Spinal cord (tissue), 10 donors: Measurements from ENCODE around the gene VWA2. TPM values are rescaled to one million over a fixed set of nuclear protein-coding genes. Genes with fewer than 3 reads are reported as not detected.

ENCODE experiments used
- DNase-seq, 6 donors: peaks; one replicate each; pipeline versions ENCODE4 v3.0.0 to v3.0.0-alpha.2; 2013 to 2015; ENCODE audit warnings: low spot score in 6 of 6, low read depth in 4 of 6
- H3K27ac ChIP-seq: one replicate; pipeline ENCODE4 v1.5.1; 2013; ENCODE audit warnings: low read depth, low read length, control low read depth
- H3K27me3 ChIP-seq: one replicate; pipeline ENCODE4 v1.6.1; 2013; ENCODE audit warnings: low read length; ENCODE audit not compliant: control insufficient read depth, insufficient read depth
- H3K36me3 ChIP-seq: one replicate; pipeline ENCODE4 v1.6.1; 2013; ENCODE audit warnings: low read length; ENCODE audit not compliant: control insufficient read depth, insufficient read depth
- H3K4me1 ChIP-seq: one replicate; pipeline ENCODE4 v1.6.1; 2013; ENCODE audit warnings: low read length; ENCODE audit not compliant: control insufficient read depth, insufficient read depth
- H3K4me3 ChIP-seq: one replicate; pipeline ENCODE4 v1.5.1; 2013; ENCODE audit warnings: low read depth, low read length, control low read depth
- H3K9me3 ChIP-seq: one replicate; pipeline ENCODE4 v1.6.1; 2013; ENCODE audit warnings: low read length; ENCODE audit not compliant: control insufficient read depth, insufficient read depth
- WGBS: methylation state at CpG from one replicate; pipeline ENCODE4 v1.1.5; 2013; ENCODE audit warnings: missing lambda C conversion rate; ENCODE audit not compliant: insufficient coverage; 5-methylcytosine and 5-hydroxymethylcytosine counted together
- polyA plus RNA-seq, 2 donors: library from polyadenylated mRNA; unstranded; fragments of 120-200 nt; gene quantifications; one replicate each; pipeline ENCODE4 v1.2.1, GENCODE V29; 2013; ENCODE audit not compliant: insufficient read length in 2 of 2
- total RNA-seq, 2 donors: library from RNA; depleted of rRNA in 1 of 2; stranded (reverse); fragments of 120-200 nt in 1 of 2; fragments of >200 nt in 1 of 2; gene quantifications; one replicate each; pipeline versions ENCODE4 v1.2.3 to v1.2.4, GENCODE V29; 2013 to 2014
- donor health status: healthy.

VWA2 gene
- total and polyA plus RNA-seq, 4 donors: 2.0 to 4.7 (median 3.7) TPM

- no peak overlapping the region for H3K27ac ChIP-seq
- H3K27me3 ChIP-seq: peaks cover 35% of the 10 kb centered on the region
- no peak for DNase-seq
- peaks cover 13% of the 10 kb centered on the region for H3K4me1 ChIP-seq
- 89% methylated on average over 4 of the region's 9 CpGs for WGBS
- H3K9me3 ChIP-seq: no peaks in the 10 kb centered on the region
- no peak overlapping the region for H3K4me3 ChIP-seq
- no peaks in the 10 kb centered on the region for H3K36me3 ChIP-seq
These were observed 4.6 kb downstream of the VWA2 start for GRCh38 chr10:114243661-114244060.

GRCh38 chr10:114244126-114244525, 5.1 kb downstream of the VWA2 start:
- WGBS: 87% methylated on average over 3 of the region's 6 CpGs
- Histone ChIP-seq H3K4me1 (peaks cover 11% of the 10 kb centered on the region), H3K27me3 (peaks cover 30% of the 10 kb centered on the region), H3K36me3 (no peaks in the 10 kb centered on the region), H3K9me3 (no peaks in the 10 kb centered on the region), H3K27ac (no peak overlapping the region), H3K4me3 (no peak overlapping the region)
- no peak for DNase-seq

GRCh38 chr10:114245121-114245791, 6.2 kb downstream of the VWA2 start:
- H3K36me3 ChIP-seq: no peaks in the 10 kb centered on the region
- whole genome bisulfite sequencing: 58% methylated on average over 4 of the region's 9 CpGs

GRCh38 chr10:114246679-114247305, 7.7 kb downstream of the VWA2 start:
- WGBS: 75% methylated on average over 4 of the region's 7 CpGs
- H3K27ac ChIP-seq: no peak overlapping the region
- H3K4me3 ChIP-seq: no peak overlapping the region

More at GRCh38 chr10:114245121-114245791, 6.2 kb downstream of the VWA2 start:
- H3K4me3 ChIP-seq: no peak overlapping the region
- H3K27me3 ChIP-seq: peaks cover 19% of the 10 kb centered on the region
- H3K4me1 ChIP-seq: no peaks in the 10 kb centered on the region
- DNase-seq: no peak
- no peak overlapping the region for H3K27ac ChIP-seq
- no peaks in the 10 kb centered on the region for H3K9me3 ChIP-seq

GRCh38 chr10:114250236-114250635, 11.2 kb downstream of the VWA2 start:
- Histone ChIP-seq H3K36me3 (no peaks in the 10 kb centered on the region), H3K27ac (no peak overlapping the region), H3K4me3 (no peak overlapping the region), H3K9me3 (no peaks in the 10 kb centered on the region), H3K4me1 (peaks cover 3% of the 10 kb centered on the region), H3K27me3 (no peaks in the 10 kb centered on the region)
- DNase-seq: no peak
- WGBS: 91% methylated on average over 4 of the region's 6 CpGs

More at GRCh38 chr10:114246679-114247305, 7.7 kb downstream of the VWA2 start:
- Histone ChIP-seq H3K36me3 (no peaks in the 10 kb centered on the region), H3K4me1 (peaks cover 3% of the 10 kb centered on the region), H3K9me3 (no peaks in the 10 kb centered on the region), H3K27me3 (peaks cover 11% of the 10 kb centered on the region)
- no peak for DNase-seq

- Histone ChIP-seq H3K4me3 (no peak overlapping the region), H3K9me3 (no peaks in the 10 kb centered on the region), H3K4me1 (peaks cover 3% of the 10 kb centered on the region), H3K36me3 (no peaks in the 10 kb centered on the region), H3K27ac (no peak overlapping the region), H3K27me3 (no peaks in the 10 kb centered on the region)
- WGBS: 100% methylated on average over 1 of the region's 1 CpG
- no peak for DNase-seq
These were observed 11.7 kb downstream of the VWA2 start for GRCh38 chr10:114250716-114251115.

GRCh38 chr10:114252092-114252491, 13.0 kb downstream of the VWA2 start:
- WGBS: 88% methylated on average over 4 of the region's 5 CpGs
- H3K4me3 ChIP-seq: no peak overlapping the region
- peak in 1 of 6 donors; percentile 44 for DNase-seq
- no peak overlapping the region for H3K27ac ChIP-seq
- H3K4me1 ChIP-seq: peaks cover 3% of the 10 kb centered on the region
- H3K36me3 ChIP-seq: no peaks in the 10 kb centered on the region
- H3K27me3 ChIP-seq: no peaks in the 10 kb centered on the region
- no peaks in the 10 kb centered on the region for H3K9me3 ChIP-seq

- WGBS: 91% methylated on average over 3 of the region's 7 CpGs
- Histone ChIP-seq H3K27me3 (no peaks in the 10 kb centered on the region), H3K9me3 (no peaks in the 10 kb centered on the region), H3K4me1 (peaks cover 7% of the 10 kb centered on the region), H3K36me3 (no peaks in the 10 kb centered on the region), H3K4me3 (no peak overlapping the region), H3K27ac (no peak overlapping the region)
- DNase-seq: no peak
These were observed 13.8 kb downstream of the VWA2 start for GRCh38 chr10:114252883-114253282.

- H3K4me1 ChIP-seq: peaks cover 7% of the 10 kb centered on the region
- no peak overlapping the region for H3K27ac ChIP-seq
- H3K9me3 ChIP-seq: no peaks in the 10 kb centered on the region
- H3K4me3 ChIP-seq: no peak overlapping the region
- no peaks in the 10 kb centered on the region for H3K27me3 ChIP-seq
- WGBS: no CpG with 5 or more reads among the region's 1 CpG
- no peak for DNase-seq
- H3K36me3 ChIP-seq: no peaks in the 10 kb centered on the region
These were observed 16.2 kb downstream of the VWA2 start for GRCh38 chr10:114255227-114255626.
